Limb (tissue), 2 donors: ENCODE data around the gene SPARC.
"Not testable (repeated sequence)": the region's sequence is repeated elsewhere in the genome, so short reads cannot be mapped to it uniquely, and the experiment has no call there.

Source experiments
- DNase-seq, 2 donors: peaks; one replicate each; pipeline ENCODE4 v3.0.0-alpha.2; 2016; ENCODE audit errors: extremely low spot score in 2 of 2

Gene SPARC, protein sequence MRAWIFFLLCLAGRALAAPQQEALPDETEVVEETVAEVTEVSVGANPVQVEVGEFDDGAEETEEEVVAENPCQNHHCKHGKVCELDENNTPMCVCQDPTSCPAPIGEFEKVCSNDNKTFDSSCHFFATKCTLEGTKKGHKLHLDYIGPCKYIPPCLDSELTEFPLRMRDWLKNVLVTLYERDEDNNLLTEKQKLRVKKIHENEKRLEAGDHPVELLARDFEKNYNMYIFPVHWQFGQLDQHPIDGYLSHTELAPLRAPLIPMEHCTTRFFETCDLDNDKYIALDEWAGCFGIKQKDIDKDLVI

GRCh38 chr5:151686674-151687407, at the start of gene SPARC:
SPARC (minus strand) TSS chr5:151686915; CDS start chr5:151676188, 10,727 bp downstream.
- peak; percentile 90 to 98 for DNase-seq

GRCh38 chr5:151735646-151736045, 48.9 kb upstream of the SPARC start:
- DNase-seq, result no peak

- no peak for DNase-seq
Observed at GRCh38 chr5:151734064-151734408, 47.3 kb upstream of the SPARC start.

- DNase-seq, result no peak
Observed at GRCh38 chr5:151733358-151734063, 46.8 kb upstream of the SPARC start.

- DNase-seq, result no peak
Observed at GRCh38 chr5:151730381-151730780, 43.7 kb upstream of the SPARC start.

DNA sequence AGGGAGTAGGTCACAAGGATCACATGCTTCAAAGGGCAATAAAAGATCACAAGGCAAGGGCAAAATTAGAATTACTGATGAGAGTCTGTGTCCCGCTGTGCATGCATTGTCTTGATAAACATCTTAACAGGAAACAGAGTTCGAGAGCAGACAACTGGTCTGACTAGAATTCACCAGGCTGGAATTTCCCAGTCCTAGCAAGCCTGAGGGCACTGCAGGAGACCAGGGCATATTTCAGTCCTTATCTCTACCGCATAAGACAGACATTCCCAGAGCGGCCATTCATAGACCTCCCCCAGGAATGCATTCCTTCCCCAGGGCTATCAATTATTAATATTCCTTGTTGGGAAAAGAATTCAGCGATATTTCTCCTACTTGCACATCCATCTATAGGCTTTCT, 42.9 kb upstream of the SPARC start:
- not testable (repeated sequence) for DNase-seq

GRCh38 chr5:151724360-151724759, 37.6 kb upstream of the SPARC start:
- no peak for DNase-seq

DNA sequence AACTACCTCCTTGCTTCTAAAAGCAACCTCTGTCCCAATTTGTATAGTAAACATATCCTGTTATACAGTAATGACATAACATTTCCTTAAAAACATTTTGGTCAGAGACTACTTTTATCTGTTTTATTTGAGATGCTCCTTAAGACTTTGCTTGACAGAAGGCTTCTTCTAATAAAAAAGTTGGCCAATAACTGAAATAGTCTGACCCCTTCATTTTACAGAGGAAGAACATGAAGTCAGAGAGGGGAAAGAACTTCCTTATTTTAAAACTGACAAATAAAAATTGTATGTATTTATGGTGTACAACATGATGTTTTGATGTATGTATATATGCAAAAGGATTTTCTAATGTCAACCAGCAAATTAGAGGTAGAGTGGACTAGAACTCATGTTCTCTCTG, 35.8 kb upstream of the SPARC start:
- no peak for DNase-seq

- DNase-seq, result no peak
Observed at GRCh38 chr5:151721812-151722391, 35.2 kb upstream of the SPARC start.

- peak in 1 of 2 donors; percentile 41 for DNase-seq
Observed at GRCh38 chr5:151721087-151721646, 34.5 kb upstream of the SPARC start.

DNA sequence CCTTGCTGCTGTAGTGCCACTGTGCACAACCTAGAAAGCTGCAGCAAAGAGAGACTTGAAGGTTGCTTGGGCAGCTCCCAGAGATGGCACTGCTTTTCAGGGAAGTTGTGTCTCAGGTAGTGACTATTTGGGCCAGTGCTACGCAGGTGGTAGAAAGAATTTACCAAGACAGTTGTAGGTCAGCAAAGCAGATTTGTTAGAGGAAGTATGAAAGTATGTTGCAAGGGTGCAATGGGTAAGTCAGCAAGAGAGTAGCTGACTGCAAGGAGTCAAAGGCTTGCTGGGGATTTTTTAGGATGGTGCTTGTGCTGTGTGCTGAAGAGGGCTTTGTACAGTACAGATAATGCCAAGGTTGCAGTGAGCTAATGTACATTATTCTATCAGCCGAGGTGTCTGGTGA, 33.5 kb upstream of the SPARC start:
- DNase-seq, result no peak

DNA sequence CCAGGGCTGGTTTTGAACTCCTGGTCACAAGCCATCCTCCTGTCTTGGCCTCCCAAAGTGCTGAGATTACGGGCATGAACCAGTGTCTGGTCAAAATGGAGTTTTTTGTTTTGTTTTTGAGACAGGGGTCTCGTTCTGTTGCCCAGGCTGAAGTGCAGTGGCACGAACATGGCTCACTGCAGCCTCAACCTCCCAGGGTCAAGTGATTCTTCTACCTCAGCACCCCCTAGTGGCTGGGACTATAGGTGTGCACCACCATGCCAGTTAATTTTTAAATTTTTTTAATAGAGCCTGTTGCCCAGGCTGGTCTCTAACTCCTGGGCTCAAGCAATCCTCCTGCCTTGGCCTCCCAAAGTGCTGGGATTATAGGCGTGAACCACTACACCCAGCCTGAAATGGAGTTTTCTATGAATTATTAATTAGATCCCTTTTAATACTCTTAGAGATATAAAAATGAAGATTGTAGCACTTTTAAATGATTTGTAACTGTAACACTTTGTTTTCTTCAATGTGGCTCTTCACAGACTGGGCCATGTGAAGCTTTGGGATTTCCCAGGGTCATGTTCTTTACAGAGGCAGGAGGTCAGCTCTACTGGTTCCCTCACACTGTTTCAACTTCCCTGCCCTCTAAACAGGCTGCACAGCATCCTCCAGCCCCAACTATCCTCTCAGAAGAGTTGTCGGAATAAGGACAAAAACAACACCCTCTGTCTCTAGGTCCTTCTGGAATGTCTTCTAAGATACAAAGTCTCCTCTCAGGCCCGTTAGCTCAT, 32.7 kb upstream of the SPARC start:
- no peak for DNase-seq

DNA sequence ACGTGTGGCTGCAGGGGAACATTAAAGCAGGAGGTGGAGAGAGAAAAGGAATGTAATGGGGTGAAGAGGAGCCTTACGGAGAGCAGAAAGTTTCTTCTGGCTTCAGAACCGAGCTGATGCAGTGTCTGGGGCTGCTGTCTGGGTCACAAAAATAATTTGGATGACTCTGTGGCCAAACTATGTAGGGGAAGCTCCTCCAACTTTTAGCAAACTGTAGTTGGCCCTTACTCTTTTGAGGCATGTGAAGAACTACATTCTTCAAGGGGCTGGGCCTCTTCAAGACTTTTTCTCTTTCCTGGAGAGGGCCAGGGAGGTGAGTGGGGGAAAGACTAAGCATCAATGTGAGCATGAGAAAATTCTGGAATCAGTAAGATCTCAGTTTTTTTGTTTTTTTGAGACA, 31.9 kb upstream of the SPARC start:
- DNase-seq, result peak in 1 of 2 donors; percentile 41

DNA sequence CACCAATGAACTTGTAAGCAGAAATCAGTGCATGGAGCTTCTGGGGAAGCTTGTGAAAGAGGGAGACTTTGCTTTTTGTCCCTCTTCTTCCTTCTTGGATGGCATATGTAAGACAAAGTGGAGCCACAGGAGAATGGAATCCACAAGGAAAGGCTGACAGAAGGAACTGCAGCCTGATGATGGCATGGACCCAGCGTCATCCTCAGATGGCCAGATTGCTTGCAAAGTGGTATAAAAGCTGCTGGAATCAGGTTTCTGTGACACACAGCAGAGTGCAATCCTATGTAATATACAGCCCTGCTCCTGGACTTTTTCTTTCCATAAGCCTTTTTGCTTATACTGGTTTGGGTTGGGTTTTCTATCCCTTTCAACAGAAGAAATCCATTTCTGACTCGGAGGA, 31.4 kb upstream of the SPARC start:
- no peak for DNase-seq

GRCh38 chr5:151717416-151717815, 30.7 kb upstream of the SPARC start:
- no peak for DNase-seq

DNA sequence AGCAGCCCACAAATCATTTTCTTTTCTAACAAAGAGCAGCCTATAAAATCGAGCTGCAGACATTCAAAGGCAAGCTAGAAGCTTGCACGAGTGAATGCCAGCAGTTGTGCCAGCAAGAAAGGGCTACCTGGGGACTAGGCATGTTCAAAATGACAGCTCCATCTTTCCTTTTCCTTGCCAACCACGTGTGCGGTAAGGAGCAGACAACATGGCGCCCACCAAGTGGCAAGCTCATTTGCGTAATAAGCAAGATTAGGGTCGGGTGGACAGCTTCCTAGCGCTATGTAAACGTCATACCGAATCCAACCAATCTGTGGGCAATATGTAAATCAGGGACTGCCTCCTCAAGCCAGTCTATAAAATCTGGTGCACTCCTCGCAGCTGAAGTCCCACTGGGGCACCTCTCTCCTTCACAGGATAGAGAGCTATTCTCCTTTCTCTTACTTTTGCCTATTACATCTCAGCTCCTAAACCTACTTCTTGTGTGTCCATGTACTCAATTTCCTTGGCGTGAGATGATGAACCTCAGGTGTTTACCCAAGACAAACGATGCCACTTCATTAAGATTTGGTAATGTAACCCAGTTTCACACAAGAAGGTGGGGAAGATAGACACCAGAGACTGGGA, 22.5 kb upstream of the SPARC start:
- no peak for DNase-seq

- no peak for DNase-seq
Observed at GRCh38 chr5:151708126-151708525, 21.4 kb upstream of the SPARC start.

DNA sequence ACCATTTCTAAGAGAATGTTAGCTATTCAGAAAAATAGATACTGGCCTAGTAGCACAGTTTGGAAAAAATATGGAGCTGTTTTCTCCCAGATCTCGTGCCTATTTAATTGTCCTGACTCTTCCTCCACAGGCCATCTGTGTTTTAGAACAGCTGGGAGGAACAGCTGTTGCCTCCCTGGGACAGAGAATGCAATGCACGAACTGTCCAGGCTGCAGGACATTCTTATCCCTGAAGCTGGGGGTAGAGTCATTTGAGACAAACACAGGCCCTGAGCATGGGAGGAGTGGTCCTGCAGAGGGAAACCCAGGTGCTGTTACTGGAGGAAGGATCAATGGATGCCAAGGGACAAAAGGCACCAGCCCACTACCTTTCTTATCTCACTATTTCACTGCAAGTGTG, 20.9 kb upstream of the SPARC start:
- DNase-seq, result peak; percentile 41 to 56

DNA sequence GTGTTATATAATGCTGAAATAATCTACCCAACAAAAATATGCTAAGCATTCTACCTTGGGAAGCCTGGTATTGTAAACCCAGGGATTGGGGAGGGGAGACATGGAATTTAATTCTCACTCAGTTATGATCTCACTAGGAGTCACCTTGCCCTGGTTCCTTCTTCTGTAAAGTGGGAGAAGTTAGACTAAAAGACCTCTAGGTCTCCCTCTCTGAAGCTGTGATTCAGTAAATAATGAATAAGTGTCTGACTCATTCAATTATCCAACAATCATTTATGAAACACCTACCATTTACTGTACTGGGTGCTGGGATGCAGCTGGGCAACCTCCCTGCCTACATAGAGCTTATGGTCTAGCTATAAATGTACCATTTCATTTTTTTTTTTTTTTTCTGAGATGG, 20.2 kb upstream of the SPARC start:
- no peak for DNase-seq

DNA sequence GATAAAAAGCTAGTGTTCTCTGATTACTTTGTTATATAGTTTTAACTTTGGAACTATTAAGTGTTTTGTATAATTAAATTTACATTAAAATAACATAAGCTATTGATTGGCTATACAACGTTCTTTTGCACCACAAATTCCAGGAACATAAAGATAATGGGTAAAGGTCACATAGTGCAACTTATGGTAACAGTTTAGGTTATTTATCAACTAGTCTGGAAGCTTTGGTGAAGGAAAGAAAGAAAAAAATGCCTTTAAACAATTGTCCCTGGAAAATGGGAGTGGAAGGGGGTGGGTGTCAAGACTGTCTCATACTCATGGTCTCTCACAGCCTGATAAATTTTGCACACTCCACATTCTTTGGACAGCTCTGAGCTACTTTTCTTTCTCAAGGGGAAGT, 17.1 kb upstream of the SPARC start:
- DNase-seq, result no peak

DNA sequence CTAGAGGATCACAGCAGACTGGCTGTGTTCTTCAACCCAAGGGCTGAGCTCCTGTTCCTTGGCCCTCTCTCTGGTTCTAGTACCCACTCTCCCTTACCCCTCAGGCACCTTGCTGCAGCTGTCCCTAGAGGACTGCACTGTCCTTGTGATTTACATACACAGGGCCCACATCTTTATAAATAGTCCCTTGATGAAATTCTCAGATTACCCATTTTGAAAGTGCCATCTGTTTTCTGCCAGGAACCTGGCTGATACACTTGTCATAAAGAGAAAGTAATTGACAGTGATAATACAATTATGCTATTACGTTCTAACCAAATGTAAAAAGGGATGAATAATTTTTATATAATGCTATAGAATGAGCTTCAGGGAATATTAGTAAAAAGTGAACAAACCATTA, 16.5 kb upstream of the SPARC start:
- DNase-seq, result no peak
